ENCODE results near the gene PFDN1.

Gene PFDN1

GRCh38 chr5:140256726-140257125 is 46.2 kb downstream of the PFDN1 start:
- CTCF ChIA-PET = interaction anchor here (0.9 to 12.2 kb wide), 9 partner anchors 10 to 107 kb away, joined by 3 to 99 read pairs (median 5); no protein-coding TSS in a partner anchor
- POLR2A ChIA-PET = no interaction called here
- no peak for TF ChIP-seq CTCF (IDR thresholded peaks at IDR 0.05; ENCODE audit: control extremely low read depth, extremely low read depth, low read depth, missing control alignments)

GRCh38 chr5:140255460-140256157 is 47.3 kb downstream of the PFDN1 start:
- CTCF ChIA-PET = interaction anchor here (0.7 to 12.2 kb wide), 6 partner anchors 10 to 96 kb away, joined by 3 to 99 read pairs (median 15); partner anchors contain the start of gene HBEGF
- DNase-seq (ENCODE audit: extremely low spot score) = no peak
- TF ChIP-seq CTCF (IDR thresholded peaks at IDR 0.05; ENCODE audit: control extremely low read depth, extremely low read depth, low read depth, missing control alignments) = no peak
- POLR2A ChIA-PET = no interaction called here

More at GRCh38 chr5:140256726-140257125, 46.2 kb downstream of the PFDN1 start:
- DNase-seq (ENCODE audit: extremely low spot score) = no peak

GRCh38 chr5:140253985-140254384 is 48.9 kb downstream of the PFDN1 start:
- no peak for TF ChIP-seq CTCF (IDR thresholded peaks at IDR 0.05; ENCODE audit: control extremely low read depth, extremely low read depth, low read depth, missing control alignments)
- CTCF ChIA-PET = interaction anchor here (1.3 to 12.2 kb wide), 4 partner anchors 8 to 98 kb away, joined by 4 to 99 read pairs (median 12); no protein-coding TSS in a partner anchor
- POLR2A ChIA-PET = no interaction called here
- no peak for DNase-seq (ENCODE audit: extremely low spot score)

GRCh38 chr5:140252470-140253126 is 50.3 kb downstream of the PFDN1 start:
- no peak for DNase-seq (ENCODE audit: extremely low spot score)
- CTCF ChIA-PET = interaction anchor here (1.3 to 12.2 kb wide), 7 partner anchors 7 to 120 kb away, joined by 3 to 99 read pairs (median 7); partner anchors contain the start of gene HBEGF
- no peak for TF ChIP-seq CTCF (IDR thresholded peaks at IDR 0.05; ENCODE audit: control extremely low read depth, extremely low read depth, low read depth, missing control alignments)
- POLR2A ChIA-PET = no interaction called here

GRCh38 chr5:140251527-140251973 is 51.4 kb downstream of the PFDN1 start:
- DNase-seq (ENCODE audit: extremely low spot score) = no peak
- POLR2A ChIA-PET = no interaction called here
- CTCF ChIA-PET = interaction anchor here (1.7 to 3.1 kb wide), 4 partner anchors 12 to 121 kb away, joined by 5 to 12 read pairs (median 9); no protein-coding TSS in a partner anchor
- no peak for TF ChIP-seq CTCF (IDR thresholded peaks at IDR 0.05; ENCODE audit: control extremely low read depth, extremely low read depth, low read depth, missing control alignments)

- DNase-seq (ENCODE audit: extremely low spot score) = no peak
- POLR2A ChIA-PET = no interaction called here
- TF ChIP-seq CTCF (IDR thresholded peaks at IDR 0.05; ENCODE audit: control extremely low read depth, extremely low read depth, low read depth, missing control alignments) = no peak
- CTCF ChIA-PET = interaction anchor here (1.0 to 1.6 kb wide), 4 partner anchors 9 to 123 kb away, joined by 3 to 5 read pairs (median 3); no protein-coding TSS in a partner anchor
Observed at GRCh38 chr5:140250386-140250785, 52.5 kb downstream of the PFDN1 start.

Measured in GM10248 (cell line).